ENCODE measurements around the gene SOST.

Gene SOST

GRCh38 chr17:43754947-43755346, 3.6 kb downstream of the SOST start:
- Histone ChIP-seq H3K9me3 (ENCODE audit: insufficient read depth, low read length) (no peaks in the 10 kb centered on the region), H3K27me3 (ENCODE audit: low read length) (no peaks in the 10 kb centered on the region), H3F3A (ENCODE audit: insufficient read depth) (no peaks in the 10 kb centered on the region), H3K9ac (ENCODE audit: low read length) (no peak overlapping the region), H3K79me2 (ENCODE audit: insufficient read depth, low read length) (no peaks in the 10 kb centered on the region), H3K4me3 (ENCODE audit: insufficient read depth, low read length, poor library complexity, severe bottlenecking) (no peak overlapping the region), H3K4me2 (ENCODE audit: low read depth, low read length, poor library complexity, severe bottlenecking) (no peak overlapping the region), H3K27ac (ENCODE audit: low read depth, low read length) (no peak overlapping the region), H3K9me2 (replicated peaks; ENCODE audit: insufficient read depth, low read length) (no peaks in the 10 kb centered on the region), H2AFZ (ENCODE audit: low read depth, low read length, severe bottlenecking) (no peak overlapping the region), H4K20me1 (ENCODE audit: low read depth, low read length) (no peaks in the 10 kb centered on the region), H3K36me3 (ENCODE audit: low read length) (no peaks in the 10 kb centered on the region)
- no peak for TF ChIP-seq EZH2phosphoT487 (conservative IDR thresholded peaks at IDR 0.05; ENCODE audit: low read length)
- TF ChIP-seq, protein P1, sequence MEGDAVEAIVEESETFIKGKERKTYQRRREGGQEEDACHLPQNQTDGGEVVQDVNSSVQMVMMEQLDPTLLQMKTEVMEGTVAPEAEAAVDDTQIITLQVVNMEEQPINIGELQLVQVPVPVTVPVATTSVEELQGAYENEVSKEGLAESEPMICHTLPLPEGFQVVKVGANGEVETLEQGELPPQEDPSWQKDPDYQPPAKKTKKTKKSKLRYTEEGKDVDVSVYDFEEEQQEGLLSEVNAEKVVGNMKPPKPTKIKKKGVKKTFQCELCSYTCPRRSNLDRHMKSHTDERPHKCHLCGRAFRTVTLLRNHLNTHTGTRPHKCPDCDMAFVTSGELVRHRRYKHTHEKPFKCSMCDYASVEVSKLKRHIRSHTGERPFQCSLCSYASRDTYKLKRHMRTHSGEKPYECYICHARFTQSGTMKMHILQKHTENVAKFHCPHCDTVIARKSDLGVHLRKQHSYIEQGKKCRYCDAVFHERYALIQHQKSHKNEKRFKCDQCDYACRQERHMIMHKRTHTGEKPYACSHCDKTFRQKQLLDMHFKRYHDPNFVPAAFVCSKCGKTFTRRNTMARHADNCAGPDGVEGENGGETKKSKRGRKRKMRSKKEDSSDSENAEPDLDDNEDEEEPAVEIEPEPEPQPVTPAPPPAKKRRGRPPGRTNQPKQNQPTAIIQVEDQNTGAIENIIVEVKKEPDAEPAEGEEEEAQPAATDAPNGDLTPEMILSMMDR (IDR thresholded peaks at IDR 0.05; ENCODE audit: insufficient read depth, low read length, poor library complexity, severe bottlenecking) = no peak

GRCh38 chr17:43753493-43754129, 5.0 kb downstream of the SOST start:
- Histone ChIP-seq H3K9ac (ENCODE audit: low read length) (no peak overlapping the region), H3K27me3 (ENCODE audit: low read length) (no peaks in the 10 kb centered on the region)

DNA sequence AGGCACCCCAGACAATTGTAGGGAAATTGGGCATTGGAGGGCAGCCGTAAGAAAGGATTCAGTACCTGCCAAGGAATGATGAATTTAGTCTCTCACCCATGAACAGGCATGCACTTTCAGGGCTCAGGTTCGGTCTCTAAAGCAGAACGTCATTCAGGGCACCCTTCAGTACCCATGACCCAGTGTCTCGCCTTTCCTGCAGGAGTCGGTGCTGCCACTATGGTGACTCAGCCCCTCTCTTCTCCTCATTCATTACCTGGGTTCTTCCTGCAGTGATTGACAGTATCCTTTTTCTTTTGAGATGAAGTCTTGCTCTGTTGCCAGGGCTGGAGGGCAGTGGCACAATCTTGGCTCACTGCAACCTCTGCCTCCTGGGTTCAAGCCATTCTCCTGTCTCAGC, 8.4 kb downstream of the SOST start:
- Histone ChIP-seq H3K27me3 (ENCODE audit: low read length) (no peaks in the 10 kb centered on the region), H4K20me1 (ENCODE audit: low read depth, low read length) (no peaks in the 10 kb centered on the region), H3K79me2 (ENCODE audit: insufficient read depth, low read length) (no peaks in the 10 kb centered on the region), H3K9me3 (ENCODE audit: insufficient read depth, low read length) (no peaks in the 10 kb centered on the region), H3K36me3 (ENCODE audit: low read length) (no peaks in the 10 kb centered on the region), H3K9me2 (replicated peaks; ENCODE audit: insufficient read depth, low read length) (no peaks in the 10 kb centered on the region), H3K9ac (ENCODE audit: low read length) (no peak overlapping the region), H2AFZ (ENCODE audit: low read depth, low read length, severe bottlenecking) (no peak overlapping the region), H3K4me3 (ENCODE audit: insufficient read depth, low read length, poor library complexity, severe bottlenecking) (no peak overlapping the region), H3F3A (ENCODE audit: insufficient read depth) (no peaks in the 10 kb centered on the region), H3K4me2 (ENCODE audit: low read depth, low read length, poor library complexity, severe bottlenecking) (no peak overlapping the region), H3K27ac (ENCODE audit: low read depth, low read length) (no peak overlapping the region)
- no peak for TF ChIP-seq EZH2phosphoT487 (conservative IDR thresholded peaks at IDR 0.05; ENCODE audit: low read length)
- TF ChIP-seq, protein P1 (IDR thresholded peaks at IDR 0.05; ENCODE audit: insufficient read depth, low read length, poor library complexity, severe bottlenecking) = no peak

More at GRCh38 chr17:43753493-43754129, 5.0 kb downstream of the SOST start:
- Histone ChIP-seq H2AFZ (ENCODE audit: low read depth, low read length, severe bottlenecking) (no peak overlapping the region), H3K79me2 (ENCODE audit: insufficient read depth, low read length) (no peaks in the 10 kb centered on the region), H3K36me3 (ENCODE audit: low read length) (no peaks in the 10 kb centered on the region), H3F3A (ENCODE audit: insufficient read depth) (no peaks in the 10 kb centered on the region), H3K27ac (ENCODE audit: low read depth, low read length) (no peak overlapping the region), H3K9me3 (ENCODE audit: insufficient read depth, low read length) (no peaks in the 10 kb centered on the region), H3K9me2 (replicated peaks; ENCODE audit: insufficient read depth, low read length) (no peaks in the 10 kb centered on the region), H3K4me2 (ENCODE audit: low read depth, low read length, poor library complexity, severe bottlenecking) (no peak overlapping the region), H4K20me1 (ENCODE audit: low read depth, low read length) (no peaks in the 10 kb centered on the region), H3K4me3 (ENCODE audit: insufficient read depth, low read length, poor library complexity, severe bottlenecking) (no peak overlapping the region)
- no peak for TF ChIP-seq EZH2phosphoT487 (conservative IDR thresholded peaks at IDR 0.05; ENCODE audit: low read length)
- TF ChIP-seq, protein P1 (IDR thresholded peaks at IDR 0.05; ENCODE audit: insufficient read depth, low read length, poor library complexity, severe bottlenecking) = no peak
